Measurements from ENCODE around the gene FOXD4L6. TPM values are rescaled to one million over a fixed set of nuclear protein-coding genes. Genes with fewer than 3 reads are reported as not detected.
"Not testable (repeated sequence)": the region's sequence is repeated elsewhere in the genome, so short reads cannot be mapped to it uniquely, and the experiment has no call there.

The FOXD4L6 gene
- total RNA-seq, 1 experiment from 2014 or later: not detected

GRCh38 chr9:41111414-41111813 is 17.1 kb downstream of the FOXD4L6 start:
- H3K27me3 Mint-ChIP-seq (ENCODE audit: insufficient read depth, unreplicated experiment); H3K4me3 Mint-ChIP-seq (ENCODE audit: unreplicated experiment); intact Hi-C loops (cut with micrococcal nuclease; ENCODE audit: unreplicated experiment); H3K27me3 ChIP-seq (replicated peaks; ENCODE audit: control insufficient read depth, insufficient read depth, low read length); H3K4me1 ChIP-seq; H3K4me1 Mint-ChIP-seq (ENCODE audit: low read depth, unreplicated experiment); BruUV-seq (replicated peaks); H3K27ac Mint-ChIP-seq (ENCODE audit: unreplicated experiment); H3K9me3 Mint-ChIP-seq (ENCODE audit: unreplicated experiment); H3K4me3 ChIP-seq (ENCODE audit: low read depth, low read length); H3K36me3 ChIP-seq (ENCODE audit: control insufficient read depth, insufficient read depth, low read length); CTCF ChIA-PET; H3K36me3 Mint-ChIP-seq (ENCODE audit: insufficient read depth, unreplicated experiment); POLR2A ChIA-PET; DNase-seq; H3K9me3 ChIP-seq: not testable (repeated sequence)

GRCh38 chr9:41110913-41111312 is 17.6 kb downstream of the FOXD4L6 start:
- H3K27me3 ChIP-seq (replicated peaks; ENCODE audit: control insufficient read depth, insufficient read depth, low read length); POLR2A ChIA-PET; H3K9me3 ChIP-seq; CTCF ChIA-PET; H3K27ac Mint-ChIP-seq (ENCODE audit: unreplicated experiment); H3K4me1 Mint-ChIP-seq (ENCODE audit: low read depth, unreplicated experiment); H3K27me3 Mint-ChIP-seq (ENCODE audit: insufficient read depth, unreplicated experiment); H3K4me1 ChIP-seq; H3K36me3 Mint-ChIP-seq (ENCODE audit: insufficient read depth, unreplicated experiment); intact Hi-C loops (cut with micrococcal nuclease; ENCODE audit: unreplicated experiment); BruUV-seq (replicated peaks); H3K9me3 Mint-ChIP-seq (ENCODE audit: unreplicated experiment); H3K4me3 ChIP-seq (ENCODE audit: low read depth, low read length); H3K36me3 ChIP-seq (ENCODE audit: control insufficient read depth, insufficient read depth, low read length); H3K4me3 Mint-ChIP-seq (ENCODE audit: unreplicated experiment); DNase-seq: not testable (repeated sequence)

- H3K4me1 Mint-ChIP-seq (ENCODE audit: low read depth, unreplicated experiment); H3K27me3 Mint-ChIP-seq (ENCODE audit: insufficient read depth, unreplicated experiment); CTCF ChIA-PET; H3K4me3 Mint-ChIP-seq (ENCODE audit: unreplicated experiment); H3K27ac Mint-ChIP-seq (ENCODE audit: unreplicated experiment); H3K4me1 ChIP-seq; H3K9me3 ChIP-seq; H3K36me3 ChIP-seq (ENCODE audit: control insufficient read depth, insufficient read depth, low read length); DNase-seq; H3K4me3 ChIP-seq (ENCODE audit: low read depth, low read length); H3K36me3 Mint-ChIP-seq (ENCODE audit: insufficient read depth, unreplicated experiment); intact Hi-C loops (cut with micrococcal nuclease; ENCODE audit: unreplicated experiment); H3K9me3 Mint-ChIP-seq (ENCODE audit: unreplicated experiment); BruUV-seq (replicated peaks); H3K27me3 ChIP-seq (replicated peaks; ENCODE audit: control insufficient read depth, insufficient read depth, low read length); POLR2A ChIA-PET: not testable (repeated sequence)
Measured at GRCh38 chr9:41109253-41109652, 19.2 kb downstream of the FOXD4L6 start.

- BruUV-seq (replicated peaks); intact Hi-C loops (cut with micrococcal nuclease; ENCODE audit: unreplicated experiment): not testable (repeated sequence)
Measured at GRCh38 chr9:41108816-41109215, 19.7 kb downstream of the FOXD4L6 start.

GRCh38 chr9:41106472-41107116 is 21.9 kb downstream of the FOXD4L6 start:
- DNase-seq; CTCF ChIA-PET; H3K4me3 Mint-ChIP-seq (ENCODE audit: unreplicated experiment); H3K36me3 Mint-ChIP-seq (ENCODE audit: insufficient read depth, unreplicated experiment); H3K4me1 ChIP-seq; POLR2A ChIA-PET; H3K27me3 ChIP-seq (replicated peaks; ENCODE audit: control insufficient read depth, insufficient read depth, low read length); H3K9me3 ChIP-seq; BruUV-seq (replicated peaks); H3K4me3 ChIP-seq (ENCODE audit: low read depth, low read length); intact Hi-C loops (cut with micrococcal nuclease; ENCODE audit: unreplicated experiment); H3K36me3 ChIP-seq (ENCODE audit: control insufficient read depth, insufficient read depth, low read length); H3K9me3 Mint-ChIP-seq (ENCODE audit: unreplicated experiment); H3K27ac Mint-ChIP-seq (ENCODE audit: unreplicated experiment); H3K4me1 Mint-ChIP-seq (ENCODE audit: low read depth, unreplicated experiment); H3K27me3 Mint-ChIP-seq (ENCODE audit: insufficient read depth, unreplicated experiment): not testable (repeated sequence)

More at GRCh38 chr9:41108816-41109215, 19.7 kb downstream of the FOXD4L6 start:
- DNase-seq; POLR2A ChIA-PET; H3K4me3 ChIP-seq (ENCODE audit: low read depth, low read length); H3K27me3 ChIP-seq (replicated peaks; ENCODE audit: control insufficient read depth, insufficient read depth, low read length); H3K27me3 Mint-ChIP-seq (ENCODE audit: insufficient read depth, unreplicated experiment); H3K9me3 Mint-ChIP-seq (ENCODE audit: unreplicated experiment); CTCF ChIA-PET; H3K36me3 ChIP-seq (ENCODE audit: control insufficient read depth, insufficient read depth, low read length); H3K36me3 Mint-ChIP-seq (ENCODE audit: insufficient read depth, unreplicated experiment); H3K27ac Mint-ChIP-seq (ENCODE audit: unreplicated experiment); H3K4me1 ChIP-seq; H3K9me3 ChIP-seq; H3K4me1 Mint-ChIP-seq (ENCODE audit: low read depth, unreplicated experiment); H3K4me3 Mint-ChIP-seq (ENCODE audit: unreplicated experiment): not testable (repeated sequence)

- H3K27me3 Mint-ChIP-seq (ENCODE audit: insufficient read depth, unreplicated experiment); POLR2A ChIA-PET; H3K9me3 Mint-ChIP-seq (ENCODE audit: unreplicated experiment); H3K36me3 Mint-ChIP-seq (ENCODE audit: insufficient read depth, unreplicated experiment); H3K27ac Mint-ChIP-seq (ENCODE audit: unreplicated experiment); CTCF ChIA-PET; H3K4me3 ChIP-seq (ENCODE audit: low read depth, low read length); H3K4me3 Mint-ChIP-seq (ENCODE audit: unreplicated experiment); DNase-seq; intact Hi-C loops (cut with micrococcal nuclease; ENCODE audit: unreplicated experiment); H3K27me3 ChIP-seq (replicated peaks; ENCODE audit: control insufficient read depth, insufficient read depth, low read length); BruUV-seq (replicated peaks); H3K36me3 ChIP-seq (ENCODE audit: control insufficient read depth, insufficient read depth, low read length); H3K4me1 ChIP-seq; H3K9me3 ChIP-seq; H3K4me1 Mint-ChIP-seq (ENCODE audit: low read depth, unreplicated experiment): not testable (repeated sequence)
Measured at GRCh38 chr9:41105557-41106253, 22.8 kb downstream of the FOXD4L6 start.

GRCh38 chr9:41104542-41104941 is 23.9 kb downstream of the FOXD4L6 start:
- H3K4me3 ChIP-seq (ENCODE audit: low read depth, low read length); BruUV-seq (replicated peaks); H3K9me3 Mint-ChIP-seq (ENCODE audit: unreplicated experiment); intact Hi-C loops (cut with micrococcal nuclease; ENCODE audit: unreplicated experiment); POLR2A ChIA-PET; H3K36me3 Mint-ChIP-seq (ENCODE audit: insufficient read depth, unreplicated experiment); CTCF ChIA-PET; H3K4me3 Mint-ChIP-seq (ENCODE audit: unreplicated experiment); H3K27me3 Mint-ChIP-seq (ENCODE audit: insufficient read depth, unreplicated experiment); H3K9me3 ChIP-seq; H3K36me3 ChIP-seq (ENCODE audit: control insufficient read depth, insufficient read depth, low read length); H3K4me1 ChIP-seq; DNase-seq; H3K27ac Mint-ChIP-seq (ENCODE audit: unreplicated experiment); H3K27me3 ChIP-seq (replicated peaks; ENCODE audit: control insufficient read depth, insufficient read depth, low read length); H3K4me1 Mint-ChIP-seq (ENCODE audit: low read depth, unreplicated experiment): not testable (repeated sequence)
